IPS-18a (cell line): ENCODE measurements around the gene MACROD2.

Source experiments
- H3K27ac ChIP-seq: one replicate; pipeline ENCODE4 v1.5.1; 2013; ENCODE audit warnings: low read length
- H3K27me3 ChIP-seq: one replicate; pipeline ENCODE4 v1.6.1; 2013; ENCODE audit warnings: mild to moderate bottlenecking, low read length; ENCODE audit not compliant: control insufficient read depth, insufficient read depth
- H3K36me3 ChIP-seq: one replicate; pipeline ENCODE4 v1.6.1; 2013; ENCODE audit warnings: low read depth, low read length; ENCODE audit not compliant: control insufficient read depth
- H3K4me1 ChIP-seq: one replicate; pipeline ENCODE4 v1.6.1; 2013; ENCODE audit warnings: low read depth, low read length; ENCODE audit not compliant: control insufficient read depth
- H3K4me3 ChIP-seq: one replicate; pipeline ENCODE4 v1.5.1; 2013; ENCODE audit warnings: low read length
- H3K9ac ChIP-seq: one replicate; pipeline ENCODE4 v1.6.1; 2013; ENCODE audit warnings: mild to moderate bottlenecking, low read length, moderate library complexity
- H3K9me3 ChIP-seq: one replicate; pipeline ENCODE4 v1.6.1; 2013; ENCODE audit warnings: low read depth, low read length; ENCODE audit not compliant: control insufficient read depth

The MACROD2 gene

GRCh38 chr20:15079594-15080340 is 1084.5 kb downstream of the MACROD2 start:
- Histone ChIP-seq H3K9me3 (no peaks in the 10 kb centered on the region), H3K4me3 (no peak overlapping the region), H3K9ac (no peak overlapping the region), H3K36me3 (no peaks in the 10 kb centered on the region), H3K4me1 (peaks cover 6% of the 10 kb centered on the region), H3K27ac (no peak overlapping the region), H3K27me3 (no peaks in the 10 kb centered on the region)

- peaks cover 6% of the 10 kb centered on the region for H3K4me1 ChIP-seq
- H3K4me3 ChIP-seq: no peak overlapping the region
- H3K27ac ChIP-seq: no peak overlapping the region
- H3K9me3 ChIP-seq: no peaks in the 10 kb centered on the region
- no peaks in the 10 kb centered on the region for H3K36me3 ChIP-seq
- H3K27me3 ChIP-seq: no peaks in the 10 kb centered on the region
- H3K9ac ChIP-seq: no peak overlapping the region
Measured at GRCh38 chr20:15081261-15081660, 1085.9 kb downstream of the MACROD2 start.

GRCh38 chr20:15091421-15092037 is 1096.2 kb downstream of the MACROD2 start:
- H3K4me3 ChIP-seq: no peak overlapping the region
- no peaks in the 10 kb centered on the region for H3K36me3 ChIP-seq
- no peak overlapping the region for H3K27ac ChIP-seq
- H3K27me3 ChIP-seq: no peaks in the 10 kb centered on the region
- H3K9me3 ChIP-seq: no peaks in the 10 kb centered on the region
- H3K4me1 ChIP-seq: no peaks in the 10 kb centered on the region
- no peak overlapping the region for H3K9ac ChIP-seq

- no peak overlapping the region for H3K4me3 ChIP-seq
- H3K36me3 ChIP-seq: no peaks in the 10 kb centered on the region
- no peaks in the 10 kb centered on the region for H3K27me3 ChIP-seq
- H3K9me3 ChIP-seq: no peaks in the 10 kb centered on the region
- no peaks in the 10 kb centered on the region for H3K4me1 ChIP-seq
- H3K9ac ChIP-seq: no peak overlapping the region
- no peak overlapping the region for H3K27ac ChIP-seq
Measured at GRCh38 chr20:15098351-15098750, 1103.0 kb downstream of the MACROD2 start.

- no peaks in the 10 kb centered on the region for H3K4me1 ChIP-seq
- no peaks in the 10 kb centered on the region for H3K36me3 ChIP-seq
- no peak overlapping the region for H3K4me3 ChIP-seq
- H3K9ac ChIP-seq: no peak overlapping the region
- no peaks in the 10 kb centered on the region for H3K27me3 ChIP-seq
- H3K9me3 ChIP-seq: no peaks in the 10 kb centered on the region
- H3K27ac ChIP-seq: no peak overlapping the region
Measured at GRCh38 chr20:15099130-15099529, 1103.8 kb downstream of the MACROD2 start.

- no peak overlapping the region for H3K27ac ChIP-seq
- no peaks in the 10 kb centered on the region for H3K27me3 ChIP-seq
- no peaks in the 10 kb centered on the region for H3K9me3 ChIP-seq
- H3K4me3 ChIP-seq: no peak overlapping the region
- no peaks in the 10 kb centered on the region for H3K4me1 ChIP-seq
- no peak overlapping the region for H3K9ac ChIP-seq
- no peaks in the 10 kb centered on the region for H3K36me3 ChIP-seq
Measured at GRCh38 chr20:15100506-15101160, 1105.3 kb downstream of the MACROD2 start.

- H3K4me1 ChIP-seq: no peaks in the 10 kb centered on the region
- H3K27me3 ChIP-seq: no peaks in the 10 kb centered on the region
- no peak overlapping the region for H3K27ac ChIP-seq
- H3K4me3 ChIP-seq: no peak overlapping the region
- no peak overlapping the region for H3K9ac ChIP-seq
- no peaks in the 10 kb centered on the region for H3K9me3 ChIP-seq
- no peaks in the 10 kb centered on the region for H3K36me3 ChIP-seq
Measured at GRCh38 chr20:15107931-15108330, 1112.6 kb downstream of the MACROD2 start.

GRCh38 chr20:15109494-15109893 is 1114.2 kb downstream of the MACROD2 start:
- Histone ChIP-seq H3K27ac (no peak overlapping the region), H3K4me1 (no peaks in the 10 kb centered on the region), H3K9me3 (no peaks in the 10 kb centered on the region), H3K27me3 (no peaks in the 10 kb centered on the region), H3K36me3 (no peaks in the 10 kb centered on the region), H3K4me3 (no peak overlapping the region), H3K9ac (no peak overlapping the region)

GRCh38 chr20:15111654-15112053 is 1116.3 kb downstream of the MACROD2 start:
- Histone ChIP-seq H3K4me1 (no peaks in the 10 kb centered on the region), H3K27me3 (no peaks in the 10 kb centered on the region), H3K36me3 (no peaks in the 10 kb centered on the region), H3K9ac (no peak overlapping the region), H3K4me3 (no peak overlapping the region), H3K27ac (no peak overlapping the region), H3K9me3 (no peaks in the 10 kb centered on the region)

- Histone ChIP-seq H3K27ac (no peak overlapping the region), H3K4me3 (no peak overlapping the region), H3K9ac (no peak overlapping the region)
Measured at GRCh38 chr20:15113144-15113773, 1117.9 kb downstream of the MACROD2 start.

GRCh38 chr20:15119852-15120487 is 1124.7 kb downstream of the MACROD2 start:
- Histone ChIP-seq H3K9me3 (no peaks in the 10 kb centered on the region), H3K4me1 (no peaks in the 10 kb centered on the region), H3K27me3 (no peaks in the 10 kb centered on the region), H3K9ac (no peak overlapping the region), H3K27ac (no peak overlapping the region), H3K4me3 (no peak overlapping the region), H3K36me3 (no peaks in the 10 kb centered on the region)

More at GRCh38 chr20:15113144-15113773, 1117.9 kb downstream of the MACROD2 start:
- Histone ChIP-seq H3K9me3 (no peaks in the 10 kb centered on the region), H3K27me3 (no peaks in the 10 kb centered on the region), H3K36me3 (no peaks in the 10 kb centered on the region), H3K4me1 (no peaks in the 10 kb centered on the region)
